GM12878 (cell line): ENCODE results near the gene TCTN1. TPM values are rescaled to one million over a fixed set of nuclear protein-coding genes. Genes with fewer than 3 reads are reported as not detected.
"Not testable (repeated sequence)": the region's sequence is repeated elsewhere in the genome, so short reads cannot be mapped to it uniquely, and the experiment has no call there.

Experiments
- ATAC-seq: fragments of 200-7000 bp; cut with Tn5 transposase; 3 replicates; pipeline ENCODE4 v1.9.1; 2020; ENCODE audit warnings: mild to moderate bottlenecking, moderate library complexity
- BruUV-seq: library from RNA; stranded (reverse); fragments of 400-500 nt; replicated peaks from 2 replicates; lab custom pipeline; 2021; lab: Mats Ljungman, UMichigan
- CTCF ChIA-PET: fragments of 300-600 bp; sonication (Branson Sonifier 250); formaldehyde crosslinking; extraction: SDS; loops from one replicate; lab custom pipeline; 2021; ENCODE audit warnings: inconsistent platforms; lab: Yijun Ruan, JAX
- POLR2A ChIA-PET: fragments of 350-600 bp; formaldehyde crosslinking; extraction: SDS; loops from one replicate; lab custom pipeline; 2021; ENCODE audit warnings: inconsistent platforms; lab: Charles Lee
- RAD21 ChIA-PET: fragments of 300-600 bp; sonication (Branson Sonifier 250); formaldehyde crosslinking; loops from one replicate; lab custom pipeline; 2023; ENCODE audit warnings: antibody characterized with exemption; ENCODE audit not compliant: unreplicated experiment; lab: Charles Lee
- SMC1A ChIA-PET: fragments of 300-600 bp; sonication (Branson Sonifier 250); formaldehyde crosslinking; loops from one replicate; lab custom pipeline; 2023; ENCODE audit not compliant: unreplicated experiment, uncharacterized antibody; lab: Charles Lee
- DNase-seq: peaks from one replicate; pipeline ENCODE4 v3.0.0-alpha.2; 2011; ENCODE audit warnings: low read depth, low spot score
- FAIRE-seq: peaks from 3 replicates; lab custom pipeline; 2011; peaks lifted over from hg19 to GRCh38; lab: Jason Lieb, UNC
- H2AFZ ChIP-seq: 2 replicates; pipeline ENCODE4 v1.6.0; 2011; ENCODE audit warnings: low read depth, low read length, control low read depth; ENCODE audit not compliant: control insufficient read depth
- H3K27ac ChIP-seq: 2 replicates; pipeline ENCODE4 v1.5.1; 2011; ENCODE audit warnings: control low read depth; ENCODE audit not compliant: control insufficient read depth, insufficient read depth
- H3K27me3 ChIP-seq, 2 experiments: replicated peaks in 1 of 2; 2 replicates each; pipeline versions ENCODE4 v1.6.0 to v1.6.1; 2011; ENCODE audit warnings: low read length in 1 of 2; ENCODE audit not compliant: control insufficient read depth in 2 of 2, insufficient read depth in 2 of 2
- H3K36me3 ChIP-seq, 2 experiments: 2 replicates each; pipeline ENCODE4 v1.5.1; 2011; ENCODE audit warnings: low read length in 1 of 2; ENCODE audit not compliant: control insufficient read depth in 2 of 2, insufficient read depth in 2 of 2
- H3K4me1 ChIP-seq: 2 replicates; pipeline ENCODE4 v1.6.1; 2011; ENCODE audit warnings: mild to moderate bottlenecking, low read length, moderate library complexity, mixed read lengths; ENCODE audit not compliant: control insufficient read depth, insufficient read depth
- H3K4me2 ChIP-seq: 2 replicates; pipeline ENCODE4 v1.6.0; 2011; ENCODE audit warnings: control low read depth; ENCODE audit not compliant: control insufficient read depth, insufficient read depth
- H3K4me3 ChIP-seq: fragments of 200-600 bp; sonication (generic); 2 replicates; pipeline ENCODE4 v1.5.1; 2016
- H3K79me2 ChIP-seq: 2 replicates; pipeline ENCODE4 v1.6.0; 2011; ENCODE audit warnings: low read length; ENCODE audit not compliant: control insufficient read depth, insufficient read depth
- H3K9ac ChIP-seq: 2 replicates; pipeline ENCODE4 v1.8.0; 2011; ENCODE audit warnings: low read length, control low read depth, mixed read lengths; ENCODE audit not compliant: control insufficient read depth, insufficient read depth
- H3K9me3 ChIP-seq: replicated peaks from 3 replicates; pipeline ENCODE4 v1.5.1; 2011; ENCODE audit warnings: mild to moderate bottlenecking, low read length; ENCODE audit not compliant: control insufficient read depth, insufficient read depth
- H4K20me1 ChIP-seq: 2 replicates; pipeline ENCODE4 v1.6.0; 2011; ENCODE audit not compliant: control insufficient read depth, insufficient read depth
- ASH2L ChIP-seq: fragments of 300-600, 200-600 bp; sonication (generic); IDR thresholded peaks from 2 replicates; pipeline ENCODE4 v1.6.1; 2017; ENCODE audit warnings: low read depth, mild to moderate bottlenecking, borderline replicate concordance
- FOS ChIP-seq: IDR thresholded peaks from 3 replicates; pipeline ENCODE4 v1.6.1; 2011; ENCODE audit warnings: borderline replicate concordance; ENCODE audit not compliant: insufficient read length; ENCODE audit errors: extremely low read depth
- POLR2AphosphoS5 ChIP-seq: IDR thresholded peaks from 2 replicates; pipeline ENCODE4 v1.6.1; 2011; ENCODE audit warnings: mild to moderate bottlenecking, low read length, inconsistent platforms
- POU2F2 ChIP-seq: IDR thresholded peaks from 3 replicates; pipeline ENCODE4 v1.6.1; 2011; ENCODE audit warnings: low read depth, mild to moderate bottlenecking, low read length, borderline replicate concordance
- SRF ChIP-seq, 2 experiments: IDR thresholded peaks; 2 replicates each; pipeline ENCODE4 v1.6.1; 2011; ENCODE audit warnings: low read depth in 2 of 2, low read length in 2 of 2, mild to moderate bottlenecking in 1 of 2, moderate library complexity in 1 of 2
- YY1 ChIP-seq: IDR thresholded peaks from 2 replicates; pipeline ENCODE4 v1.6.1; 2011; ENCODE audit warnings: low read depth, mild to moderate bottlenecking, low read length
- WGBS: methylation state at CpG from one replicate; pipeline ENCODE4 v1.1.6; 2016; ENCODE audit warnings: low lambda C conversion rate; ENCODE audit not compliant: insufficient replicate concordance, insufficient coverage; ENCODE audit errors: missing lambda C conversion rate; 5-methylcytosine and 5-hydroxymethylcytosine counted together
- in situ Hi-C: fragments of 300-500 bp; cut with MboI; formaldehyde crosslinking; loops from 9 replicates; pipeline ENCODE4 v1.14.3; 2018; ENCODE audit warnings: mixed read lengths
- intact Hi-C: fragments of 100-400 bp; cut with micrococcal nuclease; formaldehyde crosslinking; loops from one replicate; pipeline ENCODE4 v1.14.2; 2022; ENCODE audit not compliant: unreplicated experiment
- polyA plus RNA-seq, 11 experiments: library from polyadenylated mRNA; depleted of rRNA in 4 of 11; unstranded in 6 of 11; stranded (reverse) in 5 of 11; fragments of >200 nt; fragmentation: Nextera tagmentation in 4 of 11; fragmentation: Illumina TruSeq in 1 of 11; extraction: Ambion mirVana in 4 of 11; extraction: Trizol in 1 of 11; gene quantifications; 1 replicate in 1 of 11; 2 replicates in 10 of 11; pipeline versions ENCODE4 v1.2.1 to v1.2.3, GENCODE V29; 2011 to 2016; ENCODE audit warnings: inconsistent platforms in 2 of 11, missing spikeins in 2 of 11, low read depth in 1 of 11
- total RNA-seq, 4 experiments: library from RNA; depleted of rRNA in 3 of 4; stranded (reverse); fragments of >200 nt in 3 of 4; fragmentation: Illumina TruSeq in 1 of 4; extraction: Trizol in 1 of 4; gene quantifications; 2 replicates each; pipeline versions ENCODE4 v1.2.1 to v1.2.3, GENCODE V29; 2013 to 2021
- TF ChIP-seq, protein P1 (sequence below): fragments of 450-650 bp; IDR thresholded peaks from 2 replicates; pipeline ENCODE4 v1.6.1; 2018; ENCODE audit warnings: borderline replicate concordance, mild to moderate bottlenecking; ENCODE audit not compliant: partially characterized antibody

Gene TCTN1
- total and polyA plus RNA-seq, 10 of the 15 experiments (the other 5 are each of a cell fraction or from before 2014, with no cell fraction given) = 8.8 to 23.5 (median 15.3) TPM

DNA sequence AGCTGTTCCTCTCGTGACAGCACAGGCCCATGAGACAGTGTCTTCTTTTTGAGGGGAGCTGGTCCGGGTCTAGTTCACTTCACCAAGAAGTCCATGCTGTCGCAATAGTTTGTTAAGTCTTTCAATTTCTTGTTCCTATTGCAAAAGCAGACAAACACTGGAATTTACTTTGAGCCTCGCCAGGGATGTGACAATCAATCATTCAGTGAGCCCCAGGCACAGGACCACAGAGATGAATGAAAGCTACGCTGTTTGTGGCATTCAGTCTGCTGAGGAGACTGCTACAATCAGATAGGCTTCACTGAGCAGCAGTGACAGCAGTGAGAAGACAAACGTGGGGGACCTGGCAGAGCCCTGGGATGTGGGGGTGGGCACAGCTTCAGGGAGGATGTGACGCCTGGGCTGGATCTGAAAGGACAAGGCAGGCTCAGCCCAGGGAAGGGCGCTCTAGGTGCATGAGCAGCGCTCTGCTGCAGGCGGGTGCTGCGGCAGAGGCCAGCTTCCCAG lies 35.5 kb downstream of the TCTN1 start (continued):
- TF ChIP-seq, protein P1, sequence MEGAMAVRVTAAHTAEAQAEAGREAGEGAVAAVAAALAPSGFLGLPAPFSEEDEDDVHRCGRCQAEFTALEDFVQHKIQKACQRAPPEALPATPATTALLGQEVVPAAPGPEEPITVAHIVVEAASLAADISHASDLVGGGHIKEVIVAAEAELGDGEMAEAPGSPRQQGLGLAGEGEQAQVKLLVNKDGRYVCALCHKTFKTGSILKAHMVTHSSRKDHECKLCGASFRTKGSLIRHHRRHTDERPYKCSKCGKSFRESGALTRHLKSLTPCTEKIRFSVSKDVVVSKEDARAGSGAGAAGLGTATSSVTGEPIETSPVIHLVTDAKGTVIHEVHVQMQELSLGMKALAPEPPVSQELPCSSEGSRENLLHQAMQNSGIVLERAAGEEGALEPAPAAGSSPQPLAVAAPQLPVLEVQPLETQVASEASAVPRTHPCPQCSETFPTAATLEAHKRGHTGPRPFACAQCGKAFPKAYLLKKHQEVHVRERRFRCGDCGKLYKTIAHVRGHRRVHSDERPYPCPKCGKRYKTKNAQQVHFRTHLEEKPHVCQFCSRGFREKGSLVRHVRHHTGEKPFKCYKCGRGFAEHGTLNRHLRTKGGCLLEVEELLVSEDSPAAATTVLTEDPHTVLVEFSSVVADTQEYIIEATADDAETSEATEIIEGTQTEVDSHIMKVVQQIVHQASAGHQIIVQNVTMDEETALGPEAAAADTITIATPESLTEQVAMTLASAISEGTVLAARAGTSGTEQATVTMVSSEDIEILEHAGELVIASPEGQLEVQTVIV = no peak
- TF ChIP-seq ASH2L (no peak), POLR2AphosphoS5 (no peak), FOS (no peak), YY1 (no peak)

DNA sequence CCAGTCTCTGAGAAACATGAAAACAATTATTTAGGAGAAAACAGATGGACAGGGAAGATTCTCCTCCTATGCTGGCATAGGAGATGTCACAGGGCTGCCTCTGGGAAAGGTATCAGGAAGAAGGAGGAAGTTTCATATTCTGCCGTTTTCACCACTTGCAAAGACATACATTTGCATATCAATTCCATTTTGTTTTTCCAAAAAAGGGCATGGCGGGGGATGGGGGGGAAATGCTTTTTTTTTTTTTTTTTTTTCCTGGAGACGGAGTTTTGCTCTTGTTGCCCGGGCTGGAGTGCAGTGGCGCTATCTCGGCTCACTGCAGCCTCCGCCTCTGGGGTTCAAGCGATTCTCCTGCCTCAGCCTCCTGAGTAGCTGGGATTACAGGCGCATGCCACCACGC lies 40.3 kb downstream of the TCTN1 start:
- H3K4me1 ChIP-seq, FAIRE-seq, H2AFZ ChIP-seq, H3K4me2 ChIP-seq, in situ Hi-C loops, H3K27me3 ChIP-seq, H3K9ac ChIP-seq, H3K27ac ChIP-seq, intact Hi-C loops, H3K4me3 ChIP-seq, CTCF ChIA-PET, H3K9me3 ChIP-seq, DNase-seq, BruUV-seq, H4K20me1 ChIP-seq, ATAC-seq: not testable (repeated sequence)
- peaks cover 37 to 45% of the 10 kb centered on the region in 2 experiments for H3K36me3 ChIP-seq
- WGBS = 89% methylated on average over 10 of the region's 10 CpGs
- TF ChIP-seq POU2F2 (0 out of 3 replicates have a peak, but pooled peaks have one; percentile 14), SRF (IDR thresholded peaks at IDR 0.05; ENCODE audit: low read depth in 2 of 2, low read length in 2 of 2) (peak in 1 of 2 experiments; percentile 65; a peak in 2 of 4 replicates)
- ChIA-PET SMC1A (interaction anchor here (1.2 kb wide), 1 partner anchor 54 kb away, joined by 3 read pairs; no protein-coding TSS in a partner anchor), POLR2A (interaction anchor here (0.7 kb wide), 1 partner anchor 914 kb away, joined by 4 read pairs; no protein-coding TSS in a partner anchor), RAD21 (interaction anchor here (0.6 kb wide), 1 partner anchor 23 kb away, joined by 3 read pairs; no protein-coding TSS in a partner anchor)
- peaks cover 10% of the 10 kb centered on the region for H3K79me2 ChIP-seq
